ENCODE results near the gene BRIP1. TPM values are rescaled to one million over a fixed set of nuclear protein-coding genes. Genes with fewer than 3 reads are reported as not detected.

BRIP1 gene
- total RNA-seq, 1 donor = 3.3 TPM

DNA sequence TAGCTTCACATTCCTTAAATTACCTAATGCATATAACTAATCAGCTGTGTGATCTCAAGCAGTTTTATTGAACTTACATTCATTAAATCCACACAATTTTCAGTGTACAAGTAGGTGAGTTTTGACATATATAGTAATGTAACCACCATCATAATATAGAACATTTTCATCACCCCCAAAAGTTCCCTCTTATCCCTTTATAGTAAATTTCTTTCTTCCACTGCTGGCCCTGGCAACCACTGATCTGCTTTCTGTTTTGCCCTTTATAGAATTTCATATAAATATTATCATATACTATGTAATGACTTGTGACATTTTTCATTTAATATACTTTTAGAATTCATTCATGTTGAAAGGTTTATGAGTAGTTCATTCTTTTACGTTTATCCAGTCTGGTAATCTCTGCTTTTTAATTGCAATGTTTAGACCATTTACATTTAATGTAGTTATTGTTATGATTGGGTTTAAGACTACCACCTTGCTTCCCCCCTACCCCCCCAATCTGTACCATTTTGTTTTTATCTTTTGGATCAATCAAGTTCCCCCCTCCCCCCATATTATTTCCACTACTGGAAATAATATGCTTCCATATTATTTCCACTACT, 147.0 kb downstream of the BRIP1 start:
- H3K27me3 ChIP-seq (ENCODE audit: insufficient read depth, low read length) = no peaks in the 10 kb centered on the region
- H3K9me3 ChIP-seq (ENCODE audit: low read depth, low read length) = peaks cover 27% of the 10 kb centered on the region
- H3K4me3 ChIP-seq (ENCODE audit: low read length) = no peak overlapping the region
- no peaks in the 10 kb centered on the region for H3K4me1 ChIP-seq (ENCODE audit: insufficient read depth, low read length)

DNA sequence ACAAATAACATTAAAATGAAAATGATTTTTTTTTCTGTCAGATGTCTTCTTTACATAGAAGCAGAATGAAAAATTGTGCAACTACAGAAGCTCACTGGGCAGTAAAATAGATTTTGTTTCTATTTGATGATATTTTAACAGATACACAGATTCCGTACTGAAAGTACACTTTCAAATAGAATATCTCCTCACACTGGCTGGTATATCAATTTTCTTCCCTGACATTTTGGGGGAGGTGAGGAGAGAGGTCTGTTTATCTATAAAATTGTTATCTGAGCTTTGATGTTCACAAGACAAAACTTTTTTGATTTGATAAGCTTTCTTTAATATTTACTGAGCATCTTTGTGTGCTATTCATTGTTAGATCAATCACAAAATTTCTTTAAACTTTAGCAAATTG, 148.0 kb downstream of the BRIP1 start:
- Histone ChIP-seq H3K4me1 (ENCODE audit: insufficient read depth, low read length) (no peaks in the 10 kb centered on the region), H3K9me3 (ENCODE audit: low read depth, low read length) (peaks cover 27% of the 10 kb centered on the region), H3K4me3 (ENCODE audit: low read length) (no peak overlapping the region), H3K27me3 (ENCODE audit: insufficient read depth, low read length) (no peaks in the 10 kb centered on the region)

DNA sequence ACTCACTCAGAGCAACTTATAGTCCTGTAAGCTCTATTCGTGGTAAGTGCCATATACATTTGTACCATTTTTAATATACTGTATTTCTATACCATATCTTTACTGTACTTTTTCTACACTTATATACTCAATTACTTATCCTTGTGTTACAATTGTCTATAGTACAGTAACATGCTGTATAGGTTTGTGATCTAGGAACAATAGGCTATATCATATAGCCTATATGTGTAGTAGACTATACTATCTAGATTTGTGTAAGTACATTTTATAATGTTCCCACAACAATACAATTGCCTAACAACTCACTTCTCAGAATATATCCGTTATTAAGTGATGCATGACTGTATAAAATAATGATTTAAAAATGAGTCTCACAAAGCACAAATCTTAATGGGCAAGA, 149.0 kb downstream of the BRIP1 start:
- Histone ChIP-seq H3K9me3 (ENCODE audit: low read depth, low read length) (peaks cover 27% of the 10 kb centered on the region), H3K4me3 (ENCODE audit: low read length) (no peak overlapping the region), H3K27me3 (ENCODE audit: insufficient read depth, low read length) (no peaks in the 10 kb centered on the region), H3K4me1 (ENCODE audit: insufficient read depth, low read length) (no peaks in the 10 kb centered on the region)

DNA sequence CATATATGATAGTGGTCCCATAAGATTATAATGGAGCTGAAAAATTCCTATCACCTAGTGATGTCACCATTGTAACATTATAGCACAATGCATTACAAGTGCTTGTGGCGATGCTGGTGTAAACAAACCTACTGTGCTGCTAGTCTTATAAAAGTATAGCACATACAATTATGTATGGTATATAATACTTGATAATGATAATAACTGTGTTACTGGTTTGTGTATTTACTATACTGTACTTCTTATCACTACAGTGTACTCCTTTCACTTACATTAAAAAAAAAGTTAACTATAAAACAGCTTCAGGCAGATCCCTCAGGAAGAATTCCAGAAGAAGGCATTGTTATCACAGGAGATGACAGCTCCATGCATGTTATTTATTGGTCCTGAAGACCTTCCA, 150.3 kb downstream of the BRIP1 start:
- Histone ChIP-seq H3K4me3 (ENCODE audit: low read length) (no peak overlapping the region), H3K4me1 (ENCODE audit: insufficient read depth, low read length) (no peaks in the 10 kb centered on the region), H3K9me3 (ENCODE audit: low read depth, low read length) (peaks cover 20% of the 10 kb centered on the region), H3K27me3 (ENCODE audit: insufficient read depth, low read length) (no peaks in the 10 kb centered on the region)

DNA sequence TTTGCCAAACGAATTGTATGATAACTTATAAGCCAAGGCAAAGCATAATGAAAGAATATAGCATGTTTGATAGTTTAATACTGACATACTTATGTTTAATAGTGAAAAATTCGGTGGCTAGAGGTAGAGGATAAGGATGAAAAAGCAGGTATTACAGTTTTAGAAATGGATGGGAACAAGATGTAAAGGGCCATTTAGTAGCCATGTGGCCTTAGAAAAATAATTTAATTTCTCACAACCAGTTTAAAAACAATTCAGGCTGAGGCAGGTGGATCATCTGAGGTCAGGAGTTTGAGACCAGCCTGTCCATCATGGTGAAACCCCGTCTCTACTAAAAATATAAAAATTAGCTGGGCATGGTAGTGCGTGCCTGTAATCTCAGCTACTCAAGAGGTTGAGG, 152.8 kb downstream of the BRIP1 start:
- Histone ChIP-seq H3K27me3 (ENCODE audit: insufficient read depth, low read length) (no peaks in the 10 kb centered on the region), H3K4me1 (ENCODE audit: insufficient read depth, low read length) (no peaks in the 10 kb centered on the region), H3K4me3 (ENCODE audit: low read length) (no peak overlapping the region), H3K9me3 (ENCODE audit: low read depth, low read length) (peaks cover 6% of the 10 kb centered on the region)

DNA sequence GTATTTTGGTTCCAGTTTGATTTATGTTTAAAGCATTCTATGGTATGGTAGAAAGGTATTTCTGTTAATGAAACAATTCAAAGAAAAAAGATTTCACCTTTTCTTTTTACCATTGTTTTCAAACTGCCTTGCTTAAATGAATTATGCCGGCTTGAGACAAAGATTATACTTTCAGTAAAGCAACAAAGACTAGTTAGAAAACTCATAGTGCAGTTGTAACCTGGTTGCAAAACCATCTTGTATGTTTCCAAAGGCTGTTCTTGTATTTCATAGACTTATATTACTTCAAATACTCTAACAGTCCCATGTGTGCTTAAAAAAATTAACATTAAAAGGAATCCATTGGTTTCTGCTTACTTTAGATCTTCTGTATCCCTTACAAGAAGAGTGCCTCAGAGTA, 153.8 kb downstream of the BRIP1 start:
- Histone ChIP-seq H3K9me3 (ENCODE audit: low read depth, low read length) (peaks cover 6% of the 10 kb centered on the region), H3K4me1 (ENCODE audit: insufficient read depth, low read length) (no peaks in the 10 kb centered on the region), H3K27me3 (ENCODE audit: insufficient read depth, low read length) (no peaks in the 10 kb centered on the region), H3K4me3 (ENCODE audit: low read length) (no peak overlapping the region)

DNA sequence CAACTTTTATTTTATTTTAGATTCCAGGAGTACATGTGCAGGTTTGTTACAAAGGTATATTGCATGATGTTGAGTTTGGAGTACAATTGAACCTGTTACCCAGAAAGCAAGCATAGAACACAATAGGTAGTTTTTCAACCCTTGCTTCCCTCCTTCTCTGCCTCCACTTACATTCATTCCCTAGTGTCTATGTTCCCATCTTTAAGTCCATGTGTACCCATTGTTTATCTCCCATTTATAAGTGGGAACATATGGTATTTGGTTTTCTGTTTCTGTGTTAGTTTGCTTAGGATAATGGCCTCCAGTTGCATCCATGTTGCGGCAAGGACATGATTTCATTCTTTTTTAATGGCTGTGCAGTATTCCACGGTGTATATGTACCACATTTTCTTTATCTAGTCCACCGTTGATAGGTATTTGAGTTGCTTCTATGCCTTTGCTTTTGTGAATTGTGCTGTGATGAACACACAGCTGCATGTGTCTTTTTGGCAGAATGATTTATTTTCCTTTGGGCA, 158.3 kb downstream of the BRIP1 start:
- H3K9me3 ChIP-seq (ENCODE audit: low read depth, low read length) = peaks cover 34% of the 10 kb centered on the region
- no peak overlapping the region for H3K4me3 ChIP-seq (ENCODE audit: low read length)
- no peaks in the 10 kb centered on the region for H3K4me1 ChIP-seq (ENCODE audit: insufficient read depth, low read length)
- H3K27me3 ChIP-seq (ENCODE audit: insufficient read depth, low read length) = no peaks in the 10 kb centered on the region

DNA sequence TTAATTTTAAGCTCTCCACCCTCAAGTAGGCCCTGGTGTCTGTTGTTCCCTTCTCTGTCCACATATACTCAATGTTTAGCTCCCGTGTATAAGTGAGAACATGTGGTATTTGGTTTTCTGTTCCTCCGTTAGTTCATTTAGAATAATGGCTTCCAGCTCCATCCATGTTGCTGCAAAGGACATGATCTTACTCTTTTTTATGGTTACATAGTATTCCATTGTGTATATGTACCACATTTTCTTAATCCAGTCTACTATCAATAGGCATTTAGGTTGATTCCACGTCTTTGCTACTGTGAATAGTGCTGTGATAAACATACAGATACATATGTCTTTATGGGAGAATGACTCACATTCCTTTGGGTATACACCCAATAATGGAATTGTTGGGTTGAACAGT, 160.9 kb downstream of the BRIP1 start:
- no peak overlapping the region for H3K4me3 ChIP-seq (ENCODE audit: low read length)
- no peaks in the 10 kb centered on the region for H3K4me1 ChIP-seq (ENCODE audit: insufficient read depth, low read length)
- peaks cover 50% of the 10 kb centered on the region for H3K9me3 ChIP-seq (ENCODE audit: low read depth, low read length)
- no peaks in the 10 kb centered on the region for H3K27me3 ChIP-seq (ENCODE audit: insufficient read depth, low read length)

DNA sequence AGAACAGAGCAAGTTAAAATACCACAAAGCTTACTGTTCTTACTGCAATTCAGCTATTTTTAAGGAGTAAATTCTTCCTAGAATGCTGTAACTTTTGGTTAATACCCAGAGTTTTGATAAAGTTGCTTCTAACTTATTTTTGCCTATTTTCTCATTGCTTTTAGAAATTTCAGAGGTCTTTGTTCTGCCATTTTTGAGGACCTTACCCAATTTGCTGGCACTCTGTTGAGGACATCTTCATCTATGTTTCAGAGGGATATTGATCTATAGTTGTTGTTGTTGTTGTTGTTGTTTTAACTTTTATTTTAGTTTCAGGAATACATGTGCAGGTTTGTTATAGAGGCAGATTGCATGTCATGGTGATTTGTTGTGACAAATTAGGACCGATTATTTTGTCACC, 161.3 kb downstream of the BRIP1 start:
- Histone ChIP-seq H3K4me3 (ENCODE audit: low read length) (no peak overlapping the region), H3K27me3 (ENCODE audit: insufficient read depth, low read length) (no peaks in the 10 kb centered on the region), H3K4me1 (ENCODE audit: insufficient read depth, low read length) (no peaks in the 10 kb centered on the region), H3K9me3 (ENCODE audit: low read depth, low read length) (peaks cover 50% of the 10 kb centered on the region)

DNA sequence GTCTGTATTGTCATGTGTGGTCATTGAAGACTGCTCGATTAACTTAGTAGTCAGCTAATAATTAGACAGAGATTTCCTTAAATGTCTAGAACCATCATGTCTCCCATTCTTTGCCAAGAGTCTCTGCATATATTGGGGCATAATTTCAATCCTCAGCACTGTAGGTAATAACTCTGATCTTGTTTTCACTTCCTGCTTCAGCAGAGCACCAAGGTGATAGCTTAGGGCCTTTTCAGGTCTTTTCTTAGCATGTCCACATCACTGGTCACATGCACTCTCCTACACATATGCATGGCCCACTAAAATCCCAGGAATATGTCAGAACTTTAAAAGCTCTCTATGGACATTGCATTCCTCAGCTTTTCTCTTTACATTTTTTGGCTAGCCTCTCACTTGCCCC, 162.0 kb downstream of the BRIP1 start:
- H3K27me3 ChIP-seq (ENCODE audit: insufficient read depth, low read length) = no peaks in the 10 kb centered on the region
- H3K9me3 ChIP-seq (ENCODE audit: low read depth, low read length) = peaks cover 47% of the 10 kb centered on the region
- no peak overlapping the region for H3K4me3 ChIP-seq (ENCODE audit: low read length)
- no peaks in the 10 kb centered on the region for H3K4me1 ChIP-seq (ENCODE audit: insufficient read depth, low read length)

DNA sequence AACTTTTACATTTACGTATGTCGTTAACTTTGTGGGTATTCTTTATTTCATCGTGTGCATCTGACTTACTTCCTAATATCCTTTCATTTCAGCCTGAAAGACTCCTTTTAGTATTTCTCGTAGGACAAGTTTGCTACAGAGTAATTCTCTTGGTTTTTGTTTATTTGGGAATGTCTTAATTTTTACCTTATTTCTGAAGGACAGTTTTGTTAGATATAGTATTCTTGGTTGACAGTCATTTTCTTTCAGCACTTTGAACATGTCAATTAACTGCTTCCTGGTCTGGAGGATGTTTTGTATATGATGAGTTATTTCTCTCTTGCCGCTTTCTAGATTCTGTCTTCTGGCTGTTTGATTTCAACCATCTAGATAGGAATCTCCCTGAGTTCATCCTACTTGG, 163.1 kb downstream of the BRIP1 start:
- Histone ChIP-seq H3K9me3 (ENCODE audit: low read depth, low read length) (peaks cover 44% of the 10 kb centered on the region), H3K27me3 (ENCODE audit: insufficient read depth, low read length) (no peaks in the 10 kb centered on the region), H3K4me3 (ENCODE audit: low read length) (no peak overlapping the region), H3K4me1 (ENCODE audit: insufficient read depth, low read length) (no peaks in the 10 kb centered on the region)

DNA sequence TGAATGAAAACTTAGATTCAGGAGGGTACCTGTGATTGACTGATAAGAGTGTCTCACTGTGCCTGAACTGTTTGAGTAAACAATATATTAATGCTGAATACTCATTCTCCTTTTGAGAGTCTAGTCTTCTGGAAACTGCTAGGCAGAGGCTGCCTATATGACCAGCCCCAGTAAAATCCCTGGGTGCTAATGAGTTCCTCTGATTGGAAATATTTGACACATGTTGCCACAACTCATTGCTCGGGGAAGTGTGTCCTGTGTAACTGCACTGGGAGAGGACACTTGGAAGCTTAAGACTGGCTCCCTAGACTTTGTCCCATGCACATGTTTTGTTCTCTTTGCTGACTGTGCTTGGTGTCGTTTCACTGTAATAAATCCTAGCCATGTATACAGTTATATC, 163.6 kb downstream of the BRIP1 start:
- H3K27me3 ChIP-seq (ENCODE audit: insufficient read depth, low read length) = no peaks in the 10 kb centered on the region
- no peaks in the 10 kb centered on the region for H3K4me1 ChIP-seq (ENCODE audit: insufficient read depth, low read length)
- no peak overlapping the region for H3K4me3 ChIP-seq (ENCODE audit: low read length)
- peaks cover 44% of the 10 kb centered on the region for H3K9me3 ChIP-seq (ENCODE audit: low read depth, low read length)

DNA sequence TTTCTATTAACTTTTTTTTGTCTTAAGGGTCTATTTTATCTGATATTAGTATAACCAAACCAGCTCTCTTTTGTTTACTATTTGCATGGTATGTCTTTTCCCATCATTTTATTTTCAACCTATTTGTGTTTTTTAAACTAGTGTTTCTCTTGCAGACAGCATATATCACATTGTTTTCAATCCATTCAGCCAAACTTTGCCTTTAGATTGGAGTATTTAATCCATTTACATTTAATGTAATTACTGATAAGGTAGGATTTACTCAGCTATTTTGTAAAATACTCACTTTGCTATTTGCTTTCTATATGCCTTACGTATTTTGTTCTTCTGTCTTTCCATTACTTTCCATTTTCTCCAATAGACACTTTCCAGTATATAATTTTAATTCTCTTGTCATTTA, 164.3 kb downstream of the BRIP1 start:
- Histone ChIP-seq H3K4me3 (ENCODE audit: low read length) (no peak overlapping the region), H3K4me1 (ENCODE audit: insufficient read depth, low read length) (no peaks in the 10 kb centered on the region), H3K9me3 (ENCODE audit: low read depth, low read length) (peaks cover 44% of the 10 kb centered on the region), H3K27me3 (ENCODE audit: insufficient read depth, low read length) (no peaks in the 10 kb centered on the region)

DNA sequence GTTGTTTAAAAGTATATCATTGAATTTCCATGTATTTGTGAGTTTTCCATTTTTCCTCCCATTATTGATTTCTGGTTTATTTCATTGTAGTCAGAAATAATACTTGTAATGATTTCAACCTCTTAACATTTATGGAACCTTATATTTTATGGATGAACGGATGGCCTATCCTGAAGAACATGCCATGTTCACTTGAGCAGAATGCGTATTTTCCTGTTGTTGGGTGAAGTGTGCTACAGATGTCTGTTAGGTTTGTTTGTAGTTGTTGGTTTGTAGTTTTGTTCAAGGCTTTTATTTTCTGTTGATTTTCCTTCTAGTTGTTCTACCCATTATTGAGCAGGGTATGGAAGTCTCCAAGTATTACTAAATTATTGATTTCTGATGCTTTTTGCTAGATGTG, 165.1 kb downstream of the BRIP1 start:
- Histone ChIP-seq H3K4me1 (ENCODE audit: insufficient read depth, low read length) (no peaks in the 10 kb centered on the region), H3K27me3 (ENCODE audit: insufficient read depth, low read length) (no peaks in the 10 kb centered on the region), H3K9me3 (ENCODE audit: low read depth, low read length) (peaks cover 44% of the 10 kb centered on the region), H3K4me3 (ENCODE audit: low read length) (no peak overlapping the region)

DNA sequence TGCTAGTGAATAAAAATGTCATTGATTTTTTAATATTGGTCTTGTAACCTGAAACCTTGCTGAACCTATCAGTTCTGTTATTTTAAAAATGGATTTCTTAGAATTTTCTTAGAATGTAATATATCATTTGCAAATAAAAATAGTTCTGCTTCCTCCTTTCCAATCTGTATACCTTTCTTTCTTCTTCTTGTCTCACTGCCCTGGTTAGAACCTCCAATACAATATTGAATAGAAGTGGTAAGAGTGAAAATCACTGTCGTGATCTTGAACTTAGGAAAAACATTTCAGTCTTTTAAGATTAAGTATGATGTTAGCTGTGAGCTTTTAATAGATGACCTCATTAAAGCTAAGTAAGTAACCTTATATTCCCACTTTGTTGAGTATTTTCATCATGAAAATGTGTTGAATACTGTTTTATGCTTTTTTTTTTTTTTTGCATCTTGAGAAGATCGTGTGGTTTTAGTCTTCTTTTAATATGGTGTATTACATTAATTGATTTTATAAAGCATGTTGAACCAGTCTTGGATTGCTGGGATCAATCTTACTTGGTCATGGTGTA, 167.5 kb downstream of the BRIP1 start:
- H3K4me1 ChIP-seq (ENCODE audit: insufficient read depth, low read length) = no peaks in the 10 kb centered on the region
- peaks cover 25% of the 10 kb centered on the region for H3K9me3 ChIP-seq (ENCODE audit: low read depth, low read length)
- no peaks in the 10 kb centered on the region for H3K27me3 ChIP-seq (ENCODE audit: insufficient read depth, low read length)
- no peak overlapping the region for H3K4me3 ChIP-seq (ENCODE audit: low read length)

DNA sequence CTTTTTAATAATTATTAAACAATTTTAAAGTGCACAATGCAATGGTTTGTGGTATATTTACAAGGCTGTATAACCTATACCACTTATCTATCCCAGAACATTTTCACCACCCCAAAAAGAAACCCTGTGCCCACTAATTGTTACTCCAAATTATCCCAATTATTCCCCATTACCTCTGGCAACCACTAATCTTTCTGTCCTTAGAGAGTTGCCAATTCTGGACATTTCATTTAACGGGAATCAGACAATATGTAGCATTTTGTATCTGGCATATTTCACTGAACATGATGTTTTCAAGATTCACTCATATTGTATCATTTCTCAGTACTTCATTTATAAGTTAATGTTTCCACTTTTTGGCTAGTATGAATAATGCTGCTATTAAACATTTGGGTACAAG, 169.2 kb downstream of the BRIP1 start:
- H3K9me3 ChIP-seq (ENCODE audit: low read depth, low read length) = peaks cover 7% of the 10 kb centered on the region
- H3K4me3 ChIP-seq (ENCODE audit: low read length) = no peak overlapping the region
- H3K27me3 ChIP-seq (ENCODE audit: insufficient read depth, low read length) = no peaks in the 10 kb centered on the region
- no peaks in the 10 kb centered on the region for H3K4me1 ChIP-seq (ENCODE audit: insufficient read depth, low read length)
